IMR-90 (cell line): ENCODE measurements around the gene LTBP2.

ENCODE experiments used
- CTCF ChIP-seq: conservative IDR thresholded peaks from 2 replicates; pipeline ENCODE4 v1.5.1; 2012; ENCODE audit warnings: mild to moderate bottlenecking, low read depth, low read length, improper control_type of control experiment
- POLR2A ChIP-seq: IDR thresholded peaks from 2 replicates; pipeline ENCODE4 v1.6.1; 2012; ENCODE audit warnings: mild to moderate bottlenecking, low read depth, low read length

GRCh38 chr14:74636424-74637177 is 24.6 kb upstream of the LTBP2 start:
- TF ChIP-seq POLR2A (no peak), CTCF (no peak)
